Smooth muscle cell (in vitro differentiated cells): ENCODE results near the gene MCOLN3. TPM values are rescaled to one million over a fixed set of nuclear protein-coding genes. Genes with fewer than 3 reads are reported as not detected.

Experiments
- DNase-seq: peaks from one replicate; lab custom pipeline; 2025; ENCODE audit not compliant: unreplicated experiment; lab: John Stamatoyannopoulos, UW
- H2AFZ ChIP-seq: fragments of 200-600 bp; sonication (generic); 2 replicates; pipeline ENCODE4 v1.6.0; 2016; ENCODE audit warnings: antibody characterized with exemption, low read depth, mild to moderate bottlenecking
- H3F3A ChIP-seq: fragments of 200-600 bp; sonication (generic); 2 replicates; pipeline ENCODE4 v1.6.0; 2017; ENCODE audit warnings: antibody characterized with exemption, low read depth
- H3K27ac ChIP-seq: fragments of 200-600 bp; sonication (generic); 2 replicates; pipeline ENCODE4 v1.5.1; 2016; ENCODE audit warnings: low read depth, mild to moderate bottlenecking
- H3K27me3 ChIP-seq: fragments of 200-600 bp; sonication (generic); 2 replicates; pipeline ENCODE4 v1.6.1; 2016; ENCODE audit warnings: low read depth, mild to moderate bottlenecking
- H3K36me3 ChIP-seq: fragments of 200-600 bp; sonication (generic); 2 replicates; pipeline ENCODE4 v1.5.1; 2016; ENCODE audit warnings: low read depth
- H3K4me1 ChIP-seq: fragments of 200-600 bp; sonication (generic); 2 replicates; pipeline ENCODE4 v1.5.1; 2016; ENCODE audit warnings: low read depth
- H3K4me2 ChIP-seq: fragments of 200-600 bp; sonication (generic); 2 replicates; pipeline ENCODE4 v1.6.0; 2016; ENCODE audit warnings: mild to moderate bottlenecking
- H3K4me3 ChIP-seq: fragments of 200-600 bp; sonication (generic); 2 replicates; pipeline ENCODE4 v1.5.1; 2016; ENCODE audit warnings: mild to moderate bottlenecking
- H3K79me2 ChIP-seq: fragments of 200-600 bp; sonication (generic); 2 replicates; pipeline ENCODE4 v1.6.0; 2016; ENCODE audit warnings: low read depth, mild to moderate bottlenecking
- H3K9ac ChIP-seq: fragments of 200-600 bp; sonication (generic); 2 replicates; pipeline ENCODE4 v1.6.0; 2016; ENCODE audit warnings: low read depth
- H3K9me3 ChIP-seq: fragments of 200-600 bp; sonication (generic); replicated peaks from 2 replicates; pipeline ENCODE4 v1.5.1; 2016; ENCODE audit warnings: low read depth
- H4K20me1 ChIP-seq: fragments of 200-600 bp; sonication (generic); 2 replicates; pipeline ENCODE4 v1.6.0; 2016; ENCODE audit warnings: low read depth
- WGBS: methylation state at CpG from one replicate; pipeline ENCODE4 v1.1.7; 2016; ENCODE audit warnings: low lambda C conversion rate; 5-methylcytosine and 5-hydroxymethylcytosine counted together
- polyA plus RNA-seq: library from polyadenylated mRNA; unstranded; fragments of >200 nt; fragmentation: Nextera tagmentation; extraction: Ambion mirVana; gene quantifications from 2 replicates; pipeline ENCODE4 v1.2.1, GENCODE V29; 2016
- total RNA-seq: library from RNA; depleted of rRNA; stranded (reverse); fragments of >200 nt; gene quantifications from 2 replicates; pipeline ENCODE4 v1.2.3, GENCODE V29; 2014
- TF ChIP-seq, protein P1 (sequence below): fragments of 200-600 bp; sonication (generic); IDR thresholded peaks from 2 replicates; pipeline ENCODE4 v1.5.1; 2017; ENCODE audit warnings: borderline replicate concordance, mild to moderate bottlenecking, antibody characterized with exemption; ENCODE audit not compliant: insufficient read depth, poor library complexity, severe bottlenecking

The MCOLN3 gene
- total RNA-seq (1.4 and 1.7 TPM in 2 replicates), polyA plus RNA-seq (0.50 and 1.1 TPM in 2 replicates)

DNA sequence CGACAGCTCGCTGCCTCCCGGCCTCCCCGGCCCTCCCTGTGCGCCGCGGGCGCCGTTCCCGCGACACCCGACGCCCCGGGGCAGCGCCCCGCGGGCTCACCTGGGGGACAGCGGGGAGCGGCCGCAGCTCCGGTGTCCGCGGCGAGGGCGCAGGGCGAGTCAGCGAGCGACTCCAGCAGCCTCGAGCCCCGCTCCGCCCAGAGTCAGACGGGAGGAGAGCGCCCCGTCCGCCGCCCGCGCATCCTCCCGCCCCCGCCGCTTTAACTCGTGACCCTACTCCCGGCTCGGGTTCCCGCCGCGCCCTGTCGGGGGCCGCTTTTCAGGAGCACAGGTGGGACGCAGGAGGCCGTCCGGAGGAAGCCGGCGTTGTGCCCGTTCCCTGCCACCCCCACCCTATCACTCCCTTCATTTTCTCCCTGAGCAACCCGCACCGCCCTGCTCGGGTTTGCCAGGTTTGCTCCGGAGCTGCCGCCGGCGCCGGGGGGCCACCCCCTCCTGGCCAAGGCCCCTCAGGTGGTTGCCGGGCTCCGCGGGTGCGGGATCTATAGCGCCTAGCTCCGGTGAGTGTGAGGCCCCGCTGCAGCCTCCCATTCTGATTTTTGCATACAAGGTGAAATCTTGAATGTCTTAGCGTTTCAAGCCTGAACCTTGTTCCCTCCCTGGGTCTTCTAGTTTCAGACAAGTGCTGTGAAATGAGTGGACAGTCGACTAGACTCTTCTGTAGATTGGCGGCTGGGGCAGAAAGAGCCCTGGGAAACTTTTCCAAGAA, at the start of gene MCOLN3:
TSS of gene MCOLN3 (minus strand) at position 205 of the 769 bp plus-strand sequence. CDS start 3,140 bp downstream, outside the sequence.
- H4K20me1 ChIP-seq: no peaks in the 10 kb centered on the region
- no peak within 1 kb of the TSS for H3K9ac ChIP-seq
- H3K4me1 ChIP-seq: no peaks in the 10 kb centered on the region
- no peaks in the 10 kb centered on the region for H3K79me2 ChIP-seq
- no peak for DNase-seq
- TF ChIP-seq, protein P1, sequence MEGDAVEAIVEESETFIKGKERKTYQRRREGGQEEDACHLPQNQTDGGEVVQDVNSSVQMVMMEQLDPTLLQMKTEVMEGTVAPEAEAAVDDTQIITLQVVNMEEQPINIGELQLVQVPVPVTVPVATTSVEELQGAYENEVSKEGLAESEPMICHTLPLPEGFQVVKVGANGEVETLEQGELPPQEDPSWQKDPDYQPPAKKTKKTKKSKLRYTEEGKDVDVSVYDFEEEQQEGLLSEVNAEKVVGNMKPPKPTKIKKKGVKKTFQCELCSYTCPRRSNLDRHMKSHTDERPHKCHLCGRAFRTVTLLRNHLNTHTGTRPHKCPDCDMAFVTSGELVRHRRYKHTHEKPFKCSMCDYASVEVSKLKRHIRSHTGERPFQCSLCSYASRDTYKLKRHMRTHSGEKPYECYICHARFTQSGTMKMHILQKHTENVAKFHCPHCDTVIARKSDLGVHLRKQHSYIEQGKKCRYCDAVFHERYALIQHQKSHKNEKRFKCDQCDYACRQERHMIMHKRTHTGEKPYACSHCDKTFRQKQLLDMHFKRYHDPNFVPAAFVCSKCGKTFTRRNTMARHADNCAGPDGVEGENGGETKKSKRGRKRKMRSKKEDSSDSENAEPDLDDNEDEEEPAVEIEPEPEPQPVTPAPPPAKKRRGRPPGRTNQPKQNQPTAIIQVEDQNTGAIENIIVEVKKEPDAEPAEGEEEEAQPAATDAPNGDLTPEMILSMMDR: no peak
- peak within 1 kb of the TSS; percentile 90 for H3K4me2 ChIP-seq
- H3F3A ChIP-seq: no peaks in the 10 kb centered on the region
- no peaks in the 10 kb centered on the region for H3K36me3 ChIP-seq
- peaks cover 88% of the 10 kb centered on the region for H3K27me3 ChIP-seq
- H2AFZ ChIP-seq: peak within 1 kb of the TSS; percentile 74
- H3K9me3 ChIP-seq: no peaks in the 10 kb centered on the region
- 2% methylated on average over 15 of the region's 73 CpGs for WGBS
- peak within 1 kb of the TSS; percentile 59 for H3K4me3 ChIP-seq
- no peak within 1 kb of the TSS for H3K27ac ChIP-seq

DNA sequence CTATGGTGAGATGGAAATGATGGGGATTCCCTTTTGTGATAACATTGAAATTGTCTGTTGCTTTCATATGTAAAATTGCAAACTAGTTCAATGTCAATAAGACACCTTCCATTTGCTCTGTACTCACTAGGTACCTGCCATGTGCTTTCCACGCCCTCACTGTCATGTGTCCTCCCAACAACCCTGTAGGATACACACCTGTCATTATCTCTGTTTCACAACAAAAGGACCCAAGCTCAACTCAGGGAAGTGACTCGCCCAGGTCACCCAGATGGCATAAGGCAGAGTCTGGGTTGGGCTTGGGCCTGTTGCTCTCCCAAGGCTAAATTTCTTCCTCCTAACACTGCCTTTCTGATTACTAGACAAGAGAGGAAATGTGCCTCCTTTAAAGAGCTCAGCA, 45.3 kb upstream of the MCOLN3 start:
- Histone ChIP-seq H3K27ac (no peak overlapping the region), H3K27me3 (peaks cover 20% of the 10 kb centered on the region), H3K9me3 (no peaks in the 10 kb centered on the region), H3K4me3 (no peak overlapping the region), H4K20me1 (no peaks in the 10 kb centered on the region), H2AFZ (no peak overlapping the region), H3K9ac (no peak overlapping the region), H3F3A (no peaks in the 10 kb centered on the region), H3K4me2 (no peak overlapping the region), H3K36me3 (no peaks in the 10 kb centered on the region), H3K4me1 (no peaks in the 10 kb centered on the region), H3K79me2 (no peaks in the 10 kb centered on the region)
- no peak for DNase-seq
- TF ChIP-seq, protein P1: no peak
- 85% methylated on average over 2 of the region's 2 CpGs for WGBS

DNA sequence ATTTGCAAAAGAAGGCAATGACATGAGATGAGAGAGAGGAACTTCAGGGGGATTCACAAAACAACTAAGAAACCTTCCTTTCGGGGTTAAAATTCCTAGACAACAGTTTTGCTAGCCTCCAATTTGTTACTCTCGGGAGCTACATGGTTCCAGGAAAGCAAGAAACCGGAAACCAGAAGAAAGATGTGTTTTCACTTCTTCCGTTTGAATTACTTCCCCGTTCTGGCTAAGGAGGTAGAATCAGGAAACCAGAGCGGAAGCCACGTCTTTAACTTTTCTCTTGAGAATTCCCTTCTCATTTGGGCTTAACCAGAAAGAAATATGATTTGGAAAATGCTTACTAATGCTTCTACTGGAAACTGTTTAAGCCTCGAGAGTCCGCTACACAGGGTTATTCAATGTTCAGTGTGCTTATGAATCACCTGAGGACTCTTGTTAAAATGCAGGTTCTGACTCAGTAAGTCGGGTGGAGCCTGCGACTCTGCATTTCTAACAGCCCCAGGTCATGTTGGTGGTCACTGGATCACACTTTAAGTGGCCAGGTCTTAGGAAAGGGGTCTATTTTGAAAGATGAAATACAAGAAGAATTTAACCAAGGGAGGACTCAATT, 43.5 kb upstream of the MCOLN3 start:
- Histone ChIP-seq H3F3A (no peaks in the 10 kb centered on the region), H3K4me2 (no peak overlapping the region), H3K4me3 (no peak overlapping the region), H3K36me3 (no peaks in the 10 kb centered on the region), H2AFZ (peak overlapping the region; percentile 29), H3K79me2 (no peaks in the 10 kb centered on the region), H3K4me1 (no peaks in the 10 kb centered on the region), H3K27ac (no peak overlapping the region), H3K9ac (no peak overlapping the region), H3K27me3 (peaks cover 20% of the 10 kb centered on the region), H3K9me3 (no peaks in the 10 kb centered on the region), H4K20me1 (no peaks in the 10 kb centered on the region)
- WGBS: 65% methylated on average over 11 of the region's 11 CpGs
- DNase-seq: no peak
- TF ChIP-seq, protein P1: no peak
